Skeletal muscle cell (primary cell): ENCODE data around the gene CDC42SE2.

ENCODE experiments used
- DNase-seq: peaks from one replicate; pipeline ENCODE4 v3.0.0-alpha.2; 2010; ENCODE audit warnings: low read depth
- H3K4me3 ChIP-seq: 2 replicates; pipeline ENCODE4 v1.5.1; 2011; ENCODE audit warnings: low read depth, mild to moderate bottlenecking, control low read depth, low read length, moderate library complexity

The CDC42SE2 gene

GRCh38 chr5:131353991-131354390 lies 90.1 kb downstream of the CDC42SE2 start:
- no peak overlapping the region for H3K4me3 ChIP-seq
- no peak for DNase-seq

GRCh38 chr5:131355971-131356528 lies 92.2 kb downstream of the CDC42SE2 start:
- no peak for DNase-seq
- H3K4me3 ChIP-seq = no peak overlapping the region

GRCh38 chr5:131356619-131357018 lies 92.8 kb downstream of the CDC42SE2 start:
- no peak for DNase-seq
- H3K4me3 ChIP-seq = no peak overlapping the region

GRCh38 chr5:131357739-131358561 lies 94.1 kb downstream of the CDC42SE2 start:
- DNase-seq = no peak

GRCh38 chr5:131361677-131362315 lies 97.9 kb downstream of the CDC42SE2 start:
- H3K4me3 ChIP-seq = no peak overlapping the region
- no peak for DNase-seq

More at GRCh38 chr5:131357739-131358561, 94.1 kb downstream of the CDC42SE2 start:
- no peak overlapping the region for H3K4me3 ChIP-seq

- H3K4me3 ChIP-seq = no peak overlapping the region
- DNase-seq = no peak
Observed at GRCh38 chr5:131363811-131364506, 100.1 kb downstream of the CDC42SE2 start.

GRCh38 chr5:131364507-131365050 lies 100.7 kb downstream of the CDC42SE2 start:
- DNase-seq = no peak
- H3K4me3 ChIP-seq = no peak overlapping the region

GRCh38 chr5:131366428-131366827 lies 102.6 kb downstream of the CDC42SE2 start:
- no peak overlapping the region for H3K4me3 ChIP-seq
- DNase-seq = no peak

GRCh38 chr5:131367219-131367860 lies 103.5 kb downstream of the CDC42SE2 start:
- DNase-seq = no peak
- no peak overlapping the region for H3K4me3 ChIP-seq

- H3K4me3 ChIP-seq = no peak overlapping the region
- no peak for DNase-seq
Observed at GRCh38 chr5:131368866-131369265, 105.0 kb downstream of the CDC42SE2 start.

GRCh38 chr5:131369558-131369957 lies 105.7 kb downstream of the CDC42SE2 start:
- H3K4me3 ChIP-seq = no peak overlapping the region
- no peak for DNase-seq

GRCh38 chr5:131371835-131372234 lies 108.0 kb downstream of the CDC42SE2 start:
- no peak for DNase-seq
- no peak overlapping the region for H3K4me3 ChIP-seq

- no peak overlapping the region for H3K4me3 ChIP-seq
- DNase-seq = no peak
Observed at GRCh38 chr5:131373265-131373664, 109.4 kb downstream of the CDC42SE2 start.

GRCh38 chr5:131375351-131375750 lies 111.5 kb downstream of the CDC42SE2 start:
- H3K4me3 ChIP-seq = no peak overlapping the region
- DNase-seq = no peak

- DNase-seq = no peak
- H3K4me3 ChIP-seq = no peak overlapping the region
Observed at GRCh38 chr5:131377346-131377745, 113.5 kb downstream of the CDC42SE2 start.

- H3K4me3 ChIP-seq = no peak overlapping the region
- no peak for DNase-seq
Observed at GRCh38 chr5:131377785-131378325, 114.0 kb downstream of the CDC42SE2 start.

GRCh38 chr5:131378721-131379541 lies 115.1 kb downstream of the CDC42SE2 start:
- H3K4me3 ChIP-seq = no peak overlapping the region
- no peak for DNase-seq

GRCh38 chr5:131379723-131380122 lies 115.9 kb downstream of the CDC42SE2 start:
- H3K4me3 ChIP-seq = no peak overlapping the region

More at GRCh38 chr5:131379723-131380122, 115.9 kb downstream of the CDC42SE2 start:
- peak; percentile 22 for DNase-seq
